Sigmoid colon (tissue), 4 donors: ENCODE measurements around the gene ACER2.

Source experiments
- EP300 ChIP-seq, 4 donors: sonication (generic); formaldehyde crosslinking; IDR thresholded peaks; one replicate each; pipeline ENCODE4 v1.6.1; 2017; ENCODE audit warnings: antibody characterized with exemption in 4 of 4
- POLR2A ChIP-seq, 2 donors: fragments of 450-650 bp; IDR thresholded peaks; one replicate each; pipeline ENCODE4 v1.6.1; 2016; ENCODE audit warnings: antibody characterized with exemption in 2 of 2, mild to moderate bottlenecking in 2 of 2, moderate library complexity in 2 of 2
- POLR2AphosphoS5 ChIP-seq, 4 donors: sonication (generic); formaldehyde crosslinking; IDR thresholded peaks; one replicate each; pipeline ENCODE4 v1.6.1; 2017; ENCODE audit warnings: antibody characterized with exemption in 4 of 4
- TF ChIP-seq, protein P1 (sequence below), 4 experiments: fragments of 450-650 bp in 3 of 4; fragments of 200-600 bp in 1 of 4; IDR thresholded peaks; one replicate each; pipeline ENCODE4 v1.5.1; 2016 to 2019; ENCODE audit warnings: antibody characterized with exemption in 4 of 4, mild to moderate bottlenecking in 3 of 4, moderate library complexity in 2 of 4

- TF ChIP-seq POLR2A (IDR thresholded peaks at IDR 0.05) (no peak), POLR2AphosphoS5 (IDR thresholded peaks at IDR 0.05) (no peak), EP300 (IDR thresholded peaks at IDR 0.05) (no peak)
- TF ChIP-seq, protein P1, sequence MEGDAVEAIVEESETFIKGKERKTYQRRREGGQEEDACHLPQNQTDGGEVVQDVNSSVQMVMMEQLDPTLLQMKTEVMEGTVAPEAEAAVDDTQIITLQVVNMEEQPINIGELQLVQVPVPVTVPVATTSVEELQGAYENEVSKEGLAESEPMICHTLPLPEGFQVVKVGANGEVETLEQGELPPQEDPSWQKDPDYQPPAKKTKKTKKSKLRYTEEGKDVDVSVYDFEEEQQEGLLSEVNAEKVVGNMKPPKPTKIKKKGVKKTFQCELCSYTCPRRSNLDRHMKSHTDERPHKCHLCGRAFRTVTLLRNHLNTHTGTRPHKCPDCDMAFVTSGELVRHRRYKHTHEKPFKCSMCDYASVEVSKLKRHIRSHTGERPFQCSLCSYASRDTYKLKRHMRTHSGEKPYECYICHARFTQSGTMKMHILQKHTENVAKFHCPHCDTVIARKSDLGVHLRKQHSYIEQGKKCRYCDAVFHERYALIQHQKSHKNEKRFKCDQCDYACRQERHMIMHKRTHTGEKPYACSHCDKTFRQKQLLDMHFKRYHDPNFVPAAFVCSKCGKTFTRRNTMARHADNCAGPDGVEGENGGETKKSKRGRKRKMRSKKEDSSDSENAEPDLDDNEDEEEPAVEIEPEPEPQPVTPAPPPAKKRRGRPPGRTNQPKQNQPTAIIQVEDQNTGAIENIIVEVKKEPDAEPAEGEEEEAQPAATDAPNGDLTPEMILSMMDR (IDR thresholded peaks at IDR 0.05): peak; percentile 28 to 64 (median 42)
Measured at GRCh38 chr9:19471737-19472648, 63.2 kb downstream of the ACER2 start.
